Measurements from ENCODE around the gene TBL1X.

TBL1X gene

DNA sequence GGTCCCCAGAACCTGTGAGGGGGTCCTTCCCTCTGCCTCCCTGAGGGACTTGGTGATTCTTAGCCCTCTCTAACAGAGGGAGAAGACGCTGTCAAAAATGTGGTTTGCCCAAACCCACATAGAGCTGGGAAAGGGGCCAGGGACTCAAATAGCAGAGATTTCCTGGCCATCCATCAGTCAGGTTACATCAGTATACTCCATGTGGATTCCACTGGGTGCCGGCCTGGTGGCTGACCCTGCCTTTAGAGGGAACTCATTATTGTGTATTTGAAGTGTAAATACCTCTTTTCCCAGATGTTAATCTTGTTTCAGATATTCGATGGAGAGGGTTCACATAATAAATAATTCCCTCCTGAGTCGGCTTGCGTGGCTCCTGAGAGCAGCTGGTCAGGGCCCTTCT, 130.3 kb downstream of the TBL1X start:
- DNase-seq, result no peak

DNA sequence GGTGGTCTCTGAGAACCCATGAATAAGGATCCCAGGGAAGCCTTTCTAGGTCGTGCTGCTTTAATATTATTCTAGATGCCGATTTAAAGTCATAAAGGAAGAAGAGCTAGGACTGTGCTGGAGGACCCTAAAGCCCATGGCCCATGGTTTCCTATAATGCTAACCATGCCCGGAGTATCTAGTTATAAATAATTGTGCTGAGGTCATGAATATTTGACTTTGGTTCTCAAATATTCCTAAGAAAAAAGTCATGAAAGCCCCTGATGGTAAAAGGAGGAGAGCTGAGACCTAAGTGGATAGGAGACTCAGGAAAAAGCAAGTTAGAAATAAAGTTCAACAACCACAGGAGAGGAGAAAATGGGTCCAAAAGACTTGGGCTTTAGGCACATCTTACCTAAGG, 132.0 kb downstream of the TBL1X start:
- DNase-seq, result no peak

DNA sequence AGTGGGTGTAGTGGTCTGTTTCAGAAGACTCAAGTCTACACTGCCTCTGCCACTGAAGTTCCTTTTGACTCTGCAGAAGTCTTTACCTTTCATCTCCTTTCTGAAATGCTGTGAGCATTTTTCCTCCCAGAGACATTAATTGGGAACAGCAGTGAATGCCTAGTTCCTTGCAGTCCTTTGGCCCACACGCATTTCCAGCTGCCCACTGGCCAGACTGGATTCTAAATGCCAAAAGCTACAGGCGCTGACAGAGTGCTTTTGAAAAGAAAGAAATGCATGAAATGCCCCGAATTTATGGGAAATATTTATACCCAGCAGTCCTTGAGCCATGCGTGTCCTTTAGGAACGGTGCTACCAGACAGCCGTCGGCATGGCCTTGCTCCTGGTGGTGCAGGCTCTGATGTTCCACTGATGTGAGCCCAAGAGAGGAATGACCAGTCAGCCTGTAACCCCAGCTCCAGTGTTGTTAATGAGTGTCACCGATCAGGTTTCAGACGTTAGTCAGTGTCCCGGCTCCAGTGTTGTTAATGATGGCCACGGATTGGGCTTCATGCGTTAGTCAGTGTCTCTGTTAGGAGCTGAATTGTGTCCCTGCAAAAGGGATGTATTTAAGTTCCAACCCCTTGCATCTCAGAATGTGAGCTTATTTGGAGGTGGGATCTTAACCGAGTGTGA, 132.6 kb downstream of the TBL1X start:
- DNase-seq, result no peak

DNA sequence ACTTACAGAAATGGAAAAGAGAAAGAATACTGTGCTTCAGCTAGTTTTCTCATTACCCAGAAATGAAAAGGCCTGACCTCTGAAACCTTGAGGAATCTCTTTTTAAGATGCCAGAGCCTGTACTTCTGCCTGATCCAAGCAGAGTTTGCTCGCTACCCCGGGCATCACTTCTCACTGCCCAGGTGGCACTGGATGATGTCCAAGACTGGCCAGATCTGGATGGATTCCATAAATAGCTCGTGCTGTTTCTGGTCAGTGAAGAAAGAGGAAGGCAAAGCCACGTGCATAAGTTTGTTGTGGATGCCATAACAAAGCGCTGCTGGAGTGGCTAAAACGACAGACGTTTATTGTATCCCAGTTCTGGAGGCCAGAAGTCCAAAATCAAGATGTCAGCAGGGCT, 133.5 kb downstream of the TBL1X start:
- no peak for DNase-seq

DNA sequence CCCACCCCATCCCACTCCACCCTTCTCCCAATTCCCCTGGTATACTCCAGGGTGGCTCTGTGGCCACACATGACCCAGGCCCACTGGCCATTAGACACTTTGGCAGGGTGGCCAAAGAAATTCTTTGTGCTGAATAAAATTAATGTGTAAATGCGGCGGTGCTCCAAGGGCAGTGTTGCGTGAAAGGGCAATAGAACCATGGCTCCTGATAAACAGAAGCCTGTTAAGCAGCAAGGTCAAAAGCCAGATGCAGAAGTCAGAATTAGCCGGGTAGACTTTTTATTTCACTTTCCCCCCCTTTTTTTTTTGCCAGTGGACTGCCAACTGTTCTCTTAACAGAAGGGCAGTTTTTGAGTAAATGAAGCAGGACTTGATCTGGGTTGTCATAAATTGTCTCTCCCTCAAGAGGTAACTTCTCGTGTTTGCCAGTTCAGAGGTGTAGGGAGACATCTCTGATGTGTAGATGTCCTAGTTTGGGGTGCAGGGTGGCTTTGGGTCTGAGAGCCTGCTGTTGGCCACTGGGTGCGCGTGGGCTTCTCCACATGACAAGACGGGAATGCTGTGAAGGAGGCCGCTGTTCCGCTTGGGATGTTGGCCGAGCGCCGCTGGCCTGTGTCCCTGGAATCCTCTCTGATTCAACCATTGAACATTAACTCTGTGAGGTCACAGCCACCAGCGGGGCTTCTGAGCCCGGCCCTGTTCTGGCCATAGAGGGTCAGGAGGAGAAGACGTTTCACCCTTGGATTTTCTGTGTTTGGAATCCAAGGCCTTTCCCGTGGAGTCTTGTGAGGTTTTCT, 139.5 kb downstream of the TBL1X start:
- DNase-seq, result no peak

DNA sequence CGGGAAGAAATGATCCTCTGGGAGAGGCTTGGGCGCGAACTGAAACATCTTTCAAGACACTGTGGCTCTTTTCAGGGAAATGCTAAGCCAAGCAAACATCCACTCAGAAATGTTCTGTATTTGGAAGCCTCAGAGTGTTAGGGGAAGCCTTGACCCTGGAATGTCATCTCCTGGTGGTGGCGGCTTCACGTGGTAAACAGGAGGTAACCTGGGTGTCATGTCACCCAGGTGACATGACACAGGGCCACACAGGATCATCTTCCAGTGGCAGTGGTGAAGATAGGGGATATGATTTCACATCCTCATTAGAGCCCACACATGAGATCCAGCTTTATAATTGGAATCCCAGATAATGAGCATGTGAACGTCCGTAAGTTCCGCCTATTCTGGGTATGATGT, 140.0 kb downstream of the TBL1X start:
- DNase-seq, result no peak

DNA sequence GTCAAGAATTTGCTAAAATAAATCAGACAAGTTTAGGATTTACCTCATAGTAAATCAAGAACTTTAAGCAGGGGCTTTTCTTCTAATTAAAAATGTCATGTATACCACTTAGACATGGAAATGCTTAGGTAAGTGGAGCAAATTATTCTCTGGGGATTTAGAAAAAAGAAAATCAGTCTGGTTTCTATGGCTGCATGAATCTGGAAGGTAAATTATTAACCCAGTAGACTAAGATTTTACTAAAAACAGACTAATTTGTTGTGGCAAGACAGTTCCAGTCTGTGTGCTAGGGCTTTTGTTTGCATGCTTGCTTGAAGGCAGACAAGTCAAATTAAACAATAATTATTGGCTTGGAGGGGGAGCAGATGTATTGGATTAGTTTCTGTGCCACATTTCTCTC, 140.6 kb downstream of the TBL1X start:
- DNase-seq, result no peak

DNA sequence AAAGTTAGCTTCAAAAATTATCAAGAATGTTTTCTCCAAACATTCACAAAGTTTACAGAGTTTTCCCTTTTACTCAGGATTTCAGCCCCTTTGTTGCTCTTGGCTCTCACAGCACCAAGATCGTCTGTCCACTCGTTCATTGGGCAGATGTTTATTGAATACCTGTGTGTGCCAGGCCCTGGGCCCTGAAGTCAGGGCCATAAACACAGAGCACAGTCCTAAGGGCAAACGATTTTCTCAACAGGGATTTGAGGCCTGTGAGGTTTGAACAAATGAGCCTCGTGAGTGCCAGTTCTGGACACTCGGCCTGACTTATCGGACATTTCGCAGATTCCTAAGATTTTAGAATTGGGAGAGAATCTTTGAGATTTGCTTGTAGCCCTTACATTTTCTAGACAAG, 142.1 kb downstream of the TBL1X start:
- no peak for DNase-seq

DNA sequence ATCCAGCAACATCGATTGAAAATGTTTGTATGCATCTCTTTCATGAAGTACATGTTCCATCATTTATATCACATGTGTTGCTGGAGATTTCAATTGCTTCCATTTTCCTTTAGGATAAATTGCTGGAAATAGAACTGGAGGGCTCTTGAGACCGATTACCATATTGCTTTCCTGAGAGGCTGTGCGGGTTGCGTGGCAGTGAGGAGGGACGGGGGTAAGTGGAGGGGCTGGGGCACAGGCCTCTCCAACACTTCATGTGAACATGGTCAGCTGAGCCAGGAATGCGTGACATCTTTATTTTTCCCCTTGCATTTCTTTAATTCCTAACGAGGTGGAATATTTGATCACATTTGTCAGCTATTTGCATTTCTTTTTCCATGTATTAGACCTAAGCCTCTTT, 144.6 kb downstream of the TBL1X start:
- no peak for DNase-seq

DNA sequence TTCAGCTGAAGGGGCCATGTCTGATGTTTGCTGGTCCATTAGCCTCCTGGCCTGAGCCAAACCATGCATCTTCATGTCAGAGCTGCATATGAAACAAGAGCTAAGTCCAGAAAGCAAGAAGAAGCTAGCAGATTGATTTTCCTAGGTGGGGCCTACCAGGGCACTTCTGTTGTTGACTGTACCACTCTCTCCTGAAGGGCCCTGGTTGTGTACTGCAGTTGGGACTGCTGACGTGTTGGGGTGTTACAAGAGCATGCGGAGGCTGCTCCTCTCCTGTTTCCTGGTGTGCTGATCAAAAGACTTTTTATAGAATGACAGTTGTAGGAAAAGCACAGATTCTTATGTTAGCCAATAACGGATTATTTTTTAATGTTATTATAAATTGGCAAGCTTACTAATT, 145.1 kb downstream of the TBL1X start:
- no peak for DNase-seq

DNA sequence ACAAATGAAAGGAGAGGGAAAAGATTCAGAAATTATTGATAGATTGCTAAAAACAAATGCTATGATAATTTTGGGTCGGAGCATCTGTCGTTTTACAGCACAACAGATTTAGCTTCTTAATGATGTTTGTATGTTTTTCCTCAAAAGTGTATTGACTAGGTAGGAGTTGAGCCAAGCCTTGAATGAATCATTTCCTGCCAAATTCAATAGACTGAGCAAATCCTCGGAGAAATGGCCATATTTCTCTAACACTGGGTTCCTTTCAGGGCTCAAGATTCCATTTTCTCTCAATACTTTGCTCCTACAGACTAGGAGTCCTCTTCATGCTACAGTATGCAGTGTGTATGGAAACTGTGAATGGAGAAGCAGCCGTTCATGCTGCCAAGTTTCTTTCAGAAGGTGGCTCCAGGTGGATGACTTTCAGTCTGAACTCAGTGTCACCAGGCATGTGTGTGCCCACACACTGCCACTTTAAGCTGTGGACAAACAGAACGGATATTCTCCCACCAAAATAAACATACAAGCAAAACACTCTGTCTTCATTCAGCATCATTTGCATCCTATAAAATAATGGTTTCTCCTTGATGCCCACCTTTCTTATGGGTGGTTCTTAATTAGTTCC, 146.0 kb downstream of the TBL1X start:
- DNase-seq, result no peak

DNA sequence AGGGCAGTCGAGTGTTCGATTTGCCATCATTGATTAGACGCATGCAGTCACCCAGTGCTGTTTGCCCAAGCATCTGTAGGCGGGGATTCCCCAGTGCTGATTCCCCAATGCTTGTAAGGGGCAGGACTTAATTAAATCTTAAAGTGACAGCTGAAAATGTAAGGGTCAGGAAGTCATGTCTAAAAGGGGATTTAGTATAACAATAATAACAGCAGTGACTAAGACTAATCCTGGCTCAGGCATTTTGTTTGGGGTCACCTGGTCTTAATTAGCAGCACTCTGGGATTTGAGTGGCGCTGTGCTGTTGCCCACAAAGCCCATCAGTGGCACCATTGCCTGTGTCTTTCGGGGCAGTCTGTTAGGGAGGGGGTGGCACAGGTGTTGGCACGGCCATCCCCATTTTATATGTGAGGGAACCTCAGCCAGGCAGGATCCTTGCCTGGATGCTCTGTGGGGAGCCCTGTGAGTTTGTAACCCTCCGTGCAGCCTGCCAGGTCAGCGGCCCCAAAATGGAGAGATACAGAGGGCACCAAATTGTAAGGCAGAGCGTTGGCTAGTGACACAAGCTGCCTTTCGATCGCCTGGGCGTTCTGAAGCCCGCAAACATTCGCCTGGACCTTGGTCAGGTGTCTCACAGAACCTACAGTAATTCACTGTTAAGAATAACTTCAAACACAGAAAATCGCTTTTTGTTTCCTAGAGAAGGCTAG, 146.7 kb downstream of the TBL1X start:
- DNase-seq, result no peak

DNA sequence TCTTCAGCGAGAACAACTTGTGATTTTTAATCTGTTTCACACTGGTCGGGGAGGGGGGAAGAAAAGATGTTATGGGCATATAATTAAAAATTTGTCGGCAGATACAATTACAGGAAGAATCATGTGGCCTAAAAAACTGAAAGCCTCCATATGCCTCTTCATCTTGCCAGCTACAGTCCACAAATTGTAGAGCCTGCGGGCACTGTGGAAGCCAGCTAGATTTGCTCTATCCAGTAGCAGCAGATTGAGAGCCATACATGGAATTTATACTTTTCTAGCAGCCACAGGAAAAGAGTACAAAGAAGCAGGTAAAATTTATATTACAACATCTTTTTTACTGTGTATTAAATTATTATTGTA, 147.3 kb downstream of the TBL1X start:
- DNase-seq, result no peak

DNA sequence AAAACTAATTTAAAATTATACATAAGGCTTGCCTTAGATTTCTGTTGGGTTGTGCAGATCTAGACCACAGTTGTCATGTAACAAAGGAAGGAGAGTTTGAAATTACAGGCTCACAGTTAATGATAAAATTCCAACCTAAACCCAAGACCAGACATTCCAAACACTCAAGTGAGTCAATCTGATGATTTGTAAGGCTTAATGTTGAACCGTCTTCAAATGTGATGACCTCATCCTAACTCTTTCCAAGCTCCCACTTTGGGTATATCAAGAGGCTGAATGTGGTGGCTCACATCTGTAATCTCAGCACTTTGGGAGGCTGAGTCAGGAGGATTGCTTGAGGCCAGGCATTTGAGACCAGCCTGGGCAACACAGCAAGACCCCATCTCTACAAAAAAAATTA, 149.2 kb downstream of the TBL1X start:
- no peak for DNase-seq

DNA sequence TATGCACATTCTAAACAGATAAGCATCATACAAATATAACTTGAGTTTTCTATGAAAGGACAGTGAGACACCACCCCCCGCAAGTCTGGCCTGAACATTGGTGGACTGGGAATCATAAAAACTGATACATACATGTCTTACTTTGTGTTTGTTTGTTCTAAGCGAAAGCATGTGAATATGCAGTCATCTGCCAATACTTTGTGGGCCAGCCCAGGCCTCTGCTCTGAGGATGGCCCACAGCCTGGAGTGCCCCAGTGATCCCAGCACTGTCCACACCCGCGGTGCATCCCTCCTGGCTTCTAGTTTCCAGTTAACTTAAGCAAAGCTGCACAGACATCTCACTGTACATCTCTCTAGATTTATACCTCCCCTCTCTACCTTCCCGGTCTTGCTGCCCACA, 154.3 kb downstream of the TBL1X start:
- DNase-seq, result no peak

DNA sequence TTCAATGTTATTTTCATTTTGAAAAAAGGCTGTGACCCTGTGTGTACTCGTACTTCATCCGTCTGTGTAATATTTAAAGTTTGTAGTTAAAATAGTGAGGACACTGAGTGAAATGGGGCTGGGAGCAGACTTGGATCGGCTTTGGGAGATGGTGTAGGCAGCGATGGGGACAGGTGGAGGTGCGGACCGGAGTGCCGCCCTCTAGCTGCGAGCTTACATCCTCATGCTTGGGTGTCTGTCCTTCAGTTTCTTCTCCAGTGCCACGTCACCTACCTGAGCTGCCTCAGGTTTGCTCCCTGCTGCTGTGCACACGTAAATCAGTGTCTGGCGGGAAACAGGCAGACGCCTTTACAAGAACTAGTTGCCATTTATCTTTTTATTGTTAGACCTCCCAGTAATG, 154.7 kb downstream of the TBL1X start:
- DNase-seq, result no peak

DNA sequence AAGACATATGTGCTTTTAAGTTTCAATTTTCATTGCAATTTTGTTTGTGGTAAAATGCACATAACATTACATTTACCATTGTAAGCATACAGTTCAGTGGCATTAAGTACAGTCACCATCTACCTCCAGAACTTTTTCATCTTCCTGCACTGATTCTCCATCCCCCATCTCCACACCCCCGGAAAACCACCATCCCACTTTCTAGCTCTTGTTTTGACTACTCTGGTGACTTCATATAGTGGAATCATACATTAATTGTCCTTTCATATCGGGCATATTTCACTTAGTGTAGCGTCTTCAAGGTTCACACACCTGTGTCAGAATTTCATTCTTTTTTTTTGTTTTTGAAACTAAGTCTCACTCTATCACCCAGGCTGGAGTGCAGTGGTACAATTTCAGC, 157.3 kb downstream of the TBL1X start:
- DNase-seq, result no peak

DNA sequence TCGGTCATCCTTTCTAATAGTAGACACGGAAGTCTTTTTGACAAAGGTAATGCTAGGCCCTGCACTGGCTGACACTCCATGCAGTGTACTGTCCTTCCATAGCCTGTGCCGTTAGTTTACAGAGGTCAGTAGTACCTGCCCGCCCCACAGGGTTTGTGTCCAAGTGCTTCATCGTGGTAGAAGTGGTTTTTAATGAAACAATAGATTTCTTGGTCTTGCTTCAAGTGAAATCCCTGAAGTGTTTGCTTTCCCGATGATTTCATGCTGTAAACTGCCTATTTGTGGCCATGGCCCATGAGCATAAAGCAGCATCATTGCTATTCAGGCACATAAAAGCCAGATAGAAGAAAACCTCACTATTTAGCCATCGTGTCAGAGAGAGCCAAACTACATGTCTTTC, 161.5 kb downstream of the TBL1X start:
- no peak for DNase-seq

DNA sequence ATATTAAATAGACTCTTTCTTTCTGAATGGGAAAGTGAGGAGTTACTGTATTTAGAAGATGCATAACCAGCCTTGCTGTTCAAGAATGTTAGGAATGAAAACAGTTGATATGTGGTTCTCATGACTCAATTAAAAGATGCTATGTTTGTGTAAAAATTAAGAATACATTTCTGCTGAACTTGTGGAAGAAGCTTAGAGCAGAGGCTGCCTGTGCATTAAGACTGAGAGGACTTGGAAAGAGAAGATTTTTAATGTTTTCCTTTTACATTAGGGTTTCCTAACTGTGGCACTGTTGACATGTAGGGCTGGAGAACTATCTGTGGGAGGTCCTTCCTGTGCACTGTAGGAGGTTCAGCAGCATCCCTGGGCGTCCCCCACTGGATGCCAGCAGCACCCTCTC, 163.1 kb downstream of the TBL1X start:
- DNase-seq, result no peak

DNA sequence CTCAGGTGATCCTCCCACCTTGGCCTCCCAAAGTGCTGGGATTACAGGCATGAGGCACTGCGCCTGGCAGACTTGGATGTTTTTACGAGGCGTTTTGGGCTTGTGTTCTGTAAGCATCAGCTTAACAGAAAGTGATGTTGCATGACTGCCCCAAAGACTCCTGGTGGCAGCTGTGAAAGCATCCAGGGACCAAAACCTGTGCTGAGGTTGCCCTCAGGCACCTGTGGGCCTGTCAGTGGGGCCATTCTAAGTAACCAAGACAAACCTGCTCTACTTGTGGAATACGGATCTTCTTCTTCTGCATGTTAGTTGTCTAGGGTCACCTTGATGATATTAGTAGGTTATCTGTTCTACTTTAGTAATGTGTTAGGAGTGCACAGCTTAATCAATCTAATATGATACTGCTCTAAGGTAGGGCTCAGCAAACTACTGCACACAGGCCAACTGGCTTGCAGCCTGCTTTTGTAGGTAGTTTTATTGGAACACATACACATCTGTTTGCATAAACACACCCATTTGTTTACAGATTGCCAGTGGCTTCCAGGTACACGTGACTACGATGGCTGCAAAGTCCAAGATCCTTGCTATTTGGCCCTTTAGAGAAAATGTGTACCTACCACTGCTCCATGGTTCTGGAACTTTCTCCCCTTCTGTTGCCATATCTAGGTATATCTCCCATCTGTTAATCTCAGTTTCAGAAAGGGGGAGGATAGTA, 164.1 kb downstream of the TBL1X start:
- no peak for DNase-seq

DNA sequence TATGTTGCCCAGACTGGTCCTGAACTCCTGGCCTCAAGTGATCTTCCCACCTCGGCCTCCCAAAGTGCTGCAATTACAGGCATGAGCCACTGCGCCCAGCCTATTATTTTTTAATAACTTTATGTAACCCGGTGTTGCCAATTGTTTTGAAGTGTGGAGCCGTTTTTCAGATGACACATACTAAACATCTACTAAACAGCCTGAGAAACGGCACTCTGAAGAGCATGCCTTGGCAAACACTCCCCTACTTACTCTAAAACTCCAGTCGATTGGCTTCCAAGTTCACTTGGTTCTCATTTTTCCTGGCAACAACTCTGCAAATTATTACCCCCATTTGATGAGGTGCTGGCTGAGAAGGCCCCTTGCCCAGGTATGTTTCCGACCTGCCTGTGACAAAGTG, 169.7 kb downstream of the TBL1X start:
- DNase-seq, result no peak

DNA sequence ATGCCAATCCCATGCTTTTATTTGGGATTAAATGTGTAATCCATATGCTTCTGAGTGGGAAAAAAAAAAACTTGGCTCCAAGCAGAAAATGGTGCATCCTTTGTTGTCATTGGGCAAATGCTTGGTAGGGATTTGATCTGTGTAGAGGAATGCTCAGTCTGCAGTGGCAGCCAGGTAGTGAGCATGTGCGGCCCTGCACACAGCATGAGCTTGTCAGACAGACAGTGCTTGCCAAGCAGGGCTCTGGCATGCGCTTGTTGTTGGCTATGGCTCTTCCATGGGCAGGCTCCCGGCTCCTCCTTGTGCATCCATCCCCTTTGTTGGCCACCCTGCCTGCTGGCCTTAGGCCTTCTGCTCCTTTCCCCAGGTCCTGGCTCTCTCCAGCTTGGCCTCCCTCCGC, 170.5 kb downstream of the TBL1X start:
- no peak for DNase-seq

DNA sequence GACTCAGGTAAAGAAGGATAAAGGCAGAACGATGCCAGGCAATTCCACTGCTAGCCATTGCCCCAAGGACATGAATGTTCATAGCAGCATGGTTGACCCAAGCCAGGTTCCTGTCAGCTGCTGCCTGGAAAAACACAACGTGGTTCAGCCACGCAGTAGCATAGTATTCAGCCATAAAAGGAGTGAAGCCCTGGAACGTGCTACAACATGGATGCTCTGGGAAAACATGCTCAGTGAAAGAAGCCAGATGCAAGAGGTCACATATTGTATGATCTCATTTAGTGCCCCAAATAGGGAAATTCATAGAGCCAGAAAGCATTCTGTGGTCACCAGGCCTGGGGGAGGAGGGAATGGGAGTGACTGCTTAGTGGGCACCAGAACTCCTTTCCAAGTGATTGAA, 170.9 kb downstream of the TBL1X start:
- DNase-seq, result no peak
